Endothelial cell of umbilical vein (primary cell): ENCODE measurements around the gene SLC25A17. TPM values are rescaled to one million over a fixed set of nuclear protein-coding genes. Genes with fewer than 3 reads are reported as not detected.

ENCODE experiments used
- microRNA-seq: library from miRNA; unstranded; fragments of <30 nt; microRNA quantifications from one replicate; pipeline ENCODE4 v1.2.0, GENCODE V29; 2021; ENCODE audit warnings: borderline number of aligned reads, borderline replicate concordance
- polyA plus RNA-seq, 4 experiments: library from polyadenylated mRNA; depleted of rRNA in 3 of 4; stranded (reverse) in 3 of 4; unstranded in 1 of 4; fragments of >200 nt; gene quantifications; 2 replicates each; pipeline versions ENCODE4 v1.2.1 to v1.2.3, GENCODE V29; 2011 to 2012; ENCODE audit warnings: missing spikeins in 1 of 4
- small RNA-seq: library from RNA; depleted of rRNA; stranded (forward); fragments of <200 nt; gene quantifications from one replicate; pipeline ENCODE3, GENCODE V24; 2012; ENCODE audit warnings: low replicate concordance, low read depth; ENCODE audit not compliant: insufficient read depth, insufficient read length
- total RNA-seq: library from RNA; stranded (reverse); gene quantifications from 2 replicates; pipeline ENCODE4 v1.2.3, GENCODE V29; 2021

The SLC25A17 gene
- total and polyA plus RNA-seq, 2 donors (not counting 3 experiments of a cell fraction or from before 2014, with no cell fraction given), result 12.2 to 25.8 TPM

Small RNAs within 50 kb of the gene (microRNA-seq; reads per million reads assigned to microRNA genes)
- gene MIR4766, result 2.7 reads per million

Small RNAs within 50 kb of the gene (small RNA-seq; reads per million reads assigned to genes)
- gene JTBP1, result not detected
- not detected for gene MIR4766

Other genes starting within 250 kb of the SLC25A17 start
- gene MRTFA, start 182.6 kb downstream of the SLC25A17 start, total RNA-seq, result 44.1 and 48.6 TPM in 2 replicates
- gene MRTFA, start 182.6 kb downstream of the SLC25A17 start, polyA plus RNA-seq, result 11.6 and 13.6 TPM in 2 replicates
- gene MCHR1, start 139.9 kb downstream of the SLC25A17 start, total RNA-seq, result not detected in 2 replicates
- gene MCHR1, start 139.9 kb downstream of the SLC25A17 start, polyA plus RNA-seq, result not detected in 2 replicates
- 249 and 250 TPM in 2 replicates for gene ST13, start 37.3 kb upstream of the SLC25A17 start, total RNA-seq
- gene ST13, start 37.3 kb upstream of the SLC25A17 start, polyA plus RNA-seq, result 35.7 and 41.2 TPM in 2 replicates
- gene XPNPEP3, start 37.8 kb upstream of the SLC25A17 start, total RNA-seq, result 21.2 TPM in 2 replicates
- 12.3 and 14.6 TPM in 2 replicates for gene XPNPEP3, start 37.8 kb upstream of the SLC25A17 start, polyA plus RNA-seq
- gene DNAJB7, start 42.8 kb upstream of the SLC25A17 start, total RNA-seq, result not detected in 2 replicates
- not detected in 2 replicates for gene DNAJB7, start 42.8 kb upstream of the SLC25A17 start, polyA plus RNA-seq
- gene RBX1, start 132.0 kb upstream of the SLC25A17 start, total RNA-seq, result 74.7 and 77.7 TPM in 2 replicates
- gene RBX1, start 132.0 kb upstream of the SLC25A17 start, polyA plus RNA-seq, result 97.5 and 102 TPM in 2 replicates